Duodenal mucosa (tissue), 2 donors: ENCODE results near the gene SLFN5.
A peak's percentile ranks its signal among the peaks of the same experiment; 100 is the strongest.
"Not testable (repeated sequence)": the region's sequence is repeated elsewhere in the genome, so short reads cannot be mapped to it uniquely, and the experiment has no call there.

ENCODE experiments used
- H3K27ac ChIP-seq: one replicate; pipeline ENCODE4 v1.7.0; 2013; ENCODE audit warnings: low read depth, low read length
- H3K27me3 ChIP-seq, 2 donors: one replicate each; pipeline ENCODE4 v1.7.0; 2013; ENCODE audit warnings: low read length in 2 of 2, control low read depth in 1 of 2; ENCODE audit not compliant: insufficient read depth in 2 of 2, control insufficient read depth in 1 of 2
- H3K36me3 ChIP-seq, 2 donors: one replicate each; pipeline ENCODE4 v1.7.0; 2013; ENCODE audit warnings: low read length in 2 of 2, control low read depth in 1 of 2; ENCODE audit not compliant: insufficient read depth in 2 of 2, control insufficient read depth in 1 of 2
- H3K4me1 ChIP-seq, 2 donors: one replicate each; pipeline ENCODE4 v1.7.0; 2013; ENCODE audit warnings: low read length in 2 of 2, control low read depth in 1 of 2; ENCODE audit not compliant: insufficient read depth in 2 of 2, control insufficient read depth in 1 of 2
- H3K4me3 ChIP-seq, 2 donors: one replicate each; pipeline ENCODE4 v1.7.0; 2013; ENCODE audit warnings: low read length in 2 of 2, low read depth in 1 of 2
- H3K9ac ChIP-seq, 2 donors: one replicate each; pipeline ENCODE4 v1.7.0; 2013; ENCODE audit warnings: low read length in 2 of 2, low read depth in 1 of 2
- H3K9me3 ChIP-seq, 2 donors: one replicate each; pipeline ENCODE4 v1.7.0; 2013; ENCODE audit warnings: low read length in 2 of 2, control low read depth in 1 of 2; ENCODE audit not compliant: control insufficient read depth in 1 of 2

SLFN5 gene

GRCh38 chr17:35242805-35243560 is at the start of gene SLFN5:
TSS of gene SLFN5 (plus strand) at chr17:35243072. CDS start at chr17:35258691, 15,619 bp downstream.
- Histone ChIP-seq H3K36me3 (no peaks in the 10 kb centered on the region), H3K27me3 (no peaks in the 10 kb centered on the region), H3K9me3 (no peaks in the 10 kb centered on the region), H3K4me3 (peak within 1 kb of the TSS; percentile 83 to 92), H3K4me1 (peaks cover 5 to 25% of the 10 kb centered on the region in 2 donors), H3K27ac (peak within 1 kb of the TSS; percentile 90), H3K9ac (peak within 1 kb of the TSS; percentile 59 to 95)

- H3K27me3 ChIP-seq, H3K4me3 ChIP-seq, H3K36me3 ChIP-seq, H3K9ac ChIP-seq, H3K9me3 ChIP-seq, H3K4me1 ChIP-seq, H3K27ac ChIP-seq: not testable (repeated sequence)
Measured at GRCh38 chr17:35194001-35194400, 48.9 kb upstream of the SLFN5 start, which contains the start of gene SLC35G3. TSS of gene SLC35G3 (minus strand) at chr17:35194393. CDS start at chr17:35194307, 86 bp downstream.

- not testable (repeated sequence) for H3K4me1 ChIP-seq, H3K27me3 ChIP-seq, H3K9me3 ChIP-seq, H3K9ac ChIP-seq, H3K4me3 ChIP-seq, H3K36me3 ChIP-seq, H3K27ac ChIP-seq
Measured at GRCh38 chr17:35195062-35195461, 47.8 kb upstream of the SLFN5 start.

GRCh38 chr17:35202582-35202981 is 40.3 kb upstream of the SLFN5 start:
- not testable (repeated sequence) for H3K36me3 ChIP-seq, H3K9ac ChIP-seq, H3K4me1 ChIP-seq, H3K4me3 ChIP-seq, H3K27me3 ChIP-seq, H3K9me3 ChIP-seq, H3K27ac ChIP-seq

GRCh38 chr17:35210741-35211140 is 32.1 kb upstream of the SLFN5 start:
- Histone ChIP-seq H3K9ac (no peak overlapping the region), H3K27me3 (peaks cover 0 to 4% of the 10 kb centered on the region in 2 donors), H3K9me3 (no peaks in the 10 kb centered on the region), H3K4me1 (no peaks in the 10 kb centered on the region), H3K36me3 (no peaks in the 10 kb centered on the region), H3K4me3 (no peak overlapping the region), H3K27ac (no peak overlapping the region)

- no peaks in the 10 kb centered on the region for H3K36me3 ChIP-seq
- H3K4me3 ChIP-seq = no peak overlapping the region
- no peak overlapping the region for H3K9ac ChIP-seq
- no peaks in the 10 kb centered on the region for H3K4me1 ChIP-seq
- peaks cover 0 to 4% of the 10 kb centered on the region in 2 donors for H3K27me3 ChIP-seq
- H3K9me3 ChIP-seq = no peaks in the 10 kb centered on the region
- H3K27ac ChIP-seq = no peak overlapping the region
Measured at GRCh38 chr17:35212668-35213067, 30.2 kb upstream of the SLFN5 start.

GRCh38 chr17:35213412-35213940 is 29.4 kb upstream of the SLFN5 start:
- H3K27me3 ChIP-seq = peaks cover 0 to 4% of the 10 kb centered on the region in 2 donors

GRCh38 chr17:35214192-35214591 is 28.7 kb upstream of the SLFN5 start:
- H3K27me3 ChIP-seq = peaks cover 0 to 4% of the 10 kb centered on the region in 2 donors
- no peaks in the 10 kb centered on the region for H3K36me3 ChIP-seq
- no peak overlapping the region for H3K27ac ChIP-seq
- no peaks in the 10 kb centered on the region for H3K4me1 ChIP-seq
- peak overlapping the region in 1 of 2 donors; percentile 23 for H3K4me3 ChIP-seq
- H3K9ac ChIP-seq = no peak overlapping the region
- no peaks in the 10 kb centered on the region for H3K9me3 ChIP-seq

More at GRCh38 chr17:35213412-35213940, 29.4 kb upstream of the SLFN5 start:
- Histone ChIP-seq H3K27ac (no peak overlapping the region), H3K4me3 (no peak overlapping the region), H3K9ac (no peak overlapping the region), H3K36me3 (no peaks in the 10 kb centered on the region), H3K4me1 (no peaks in the 10 kb centered on the region), H3K9me3 (no peaks in the 10 kb centered on the region)

- no peak overlapping the region for H3K9ac ChIP-seq
- peaks cover 0 to 4% of the 10 kb centered on the region in 2 donors for H3K27me3 ChIP-seq
- peak overlapping the region; percentile 51 for H3K27ac ChIP-seq
- no peaks in the 10 kb centered on the region for H3K9me3 ChIP-seq
- peak overlapping the region in 1 of 2 donors; percentile 23 for H3K4me3 ChIP-seq
- H3K36me3 ChIP-seq = no peaks in the 10 kb centered on the region
- H3K4me1 ChIP-seq = no peaks in the 10 kb centered on the region
Measured at GRCh38 chr17:35214631-35215273, 28.1 kb upstream of the SLFN5 start.

- H3K9ac ChIP-seq = no peak overlapping the region
- no peaks in the 10 kb centered on the region for H3K36me3 ChIP-seq
- no peak overlapping the region for H3K4me3 ChIP-seq
- peaks cover 0 to 4% of the 10 kb centered on the region in 2 donors for H3K27me3 ChIP-seq
- no peak overlapping the region for H3K27ac ChIP-seq
- H3K4me1 ChIP-seq = no peaks in the 10 kb centered on the region
- H3K9me3 ChIP-seq = no peaks in the 10 kb centered on the region
Measured at GRCh38 chr17:35217107-35217506, 25.8 kb upstream of the SLFN5 start.
